ENCODE measurements around the gene SMARCAL1. TPM values are rescaled to one million over a fixed set of nuclear protein-coding genes. Genes with fewer than 3 reads are reported as not detected.

The SMARCAL1 gene
- total and polyA plus RNA-seq, 4 donors: 3.4 to 9.3 (median 5.4) TPM

DNA sequence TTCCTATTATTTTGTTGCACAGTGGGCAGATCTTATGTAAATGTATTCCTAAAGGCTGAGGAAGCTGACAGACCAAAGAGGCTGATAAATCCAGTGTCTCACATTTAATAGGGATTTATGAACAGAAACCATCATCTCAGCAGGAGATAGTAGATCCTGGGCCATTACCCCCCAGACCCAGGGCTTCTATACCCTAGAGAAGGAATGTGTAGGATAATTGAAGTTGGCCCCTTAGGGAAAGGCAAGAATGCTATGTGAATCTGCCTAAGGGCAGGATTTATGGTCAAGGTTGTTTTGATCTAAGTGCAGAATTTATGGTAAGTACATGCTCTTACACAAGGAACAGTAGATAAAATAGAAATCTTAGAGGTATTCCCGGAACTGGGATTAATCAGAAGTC lies 115.3 kb downstream of the SMARCAL1 start:
- TF ChIP-seq RXRA (IDR thresholded peaks at IDR 0.05) (no peak), ATF3 (IDR thresholded peaks at IDR 0.05) (no peak), HNF4A (conservative IDR thresholded peaks at IDR 0.05) (no peak)
- TF ChIP-seq, protein P1, sequence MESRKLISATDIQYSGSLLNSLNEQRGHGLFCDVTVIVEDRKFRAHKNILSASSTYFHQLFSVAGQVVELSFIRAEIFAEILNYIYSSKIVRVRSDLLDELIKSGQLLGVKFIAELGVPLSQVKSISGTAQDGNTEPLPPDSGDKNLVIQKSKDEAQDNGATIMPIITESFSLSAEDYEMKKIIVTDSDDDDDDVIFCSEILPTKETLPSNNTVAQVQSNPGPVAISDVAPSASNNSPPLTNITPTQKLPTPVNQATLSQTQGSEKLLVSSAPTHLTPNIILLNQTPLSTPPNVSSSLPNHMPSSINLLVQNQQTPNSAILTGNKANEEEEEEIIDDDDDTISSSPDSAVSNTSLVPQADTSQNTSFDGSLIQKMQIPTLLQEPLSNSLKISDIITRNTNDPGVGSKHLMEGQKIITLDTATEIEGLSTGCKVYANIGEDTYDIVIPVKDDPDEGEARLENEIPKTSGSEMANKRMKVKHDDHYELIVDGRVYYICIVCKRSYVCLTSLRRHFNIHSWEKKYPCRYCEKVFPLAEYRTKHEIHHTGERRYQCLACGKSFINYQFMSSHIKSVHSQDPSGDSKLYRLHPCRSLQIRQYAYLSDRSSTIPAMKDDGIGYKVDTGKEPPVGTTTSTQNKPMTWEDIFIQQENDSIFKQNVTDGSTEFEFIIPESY (IDR thresholded peaks at IDR 0.05): no peak
- H3K9me3 ChIP-seq (ENCODE audit: control insufficient read depth in 4 of 4, low read length in 3 of 4): no peaks in the 10 kb centered on the region
- DNase-seq (ENCODE audit: low spot score): no peak
- H3K9ac ChIP-seq (ENCODE audit: low read depth in 1 of 2, low read length in 2 of 2): no peak overlapping the region
- H3K36me3 ChIP-seq (ENCODE audit: control insufficient read depth in 4 of 4, insufficient read depth in 3 of 4, low read depth in 1 of 4, low read length in 3 of 4): no peaks in the 10 kb centered on the region
- peaks cover 5 to 15% (median 8%) of the 10 kb centered on the region in 4 donors for H3K4me1 ChIP-seq (ENCODE audit: control insufficient read depth in 4 of 4, insufficient read depth in 4 of 4, low read length in 3 of 4)
- H3K4me3 ChIP-seq (ENCODE audit: low read depth in 1 of 3, low read length in 3 of 3): no peak overlapping the region
- 87% methylated on average over 1 of the region's 1 CpG for WGBS
- H3K27me3 ChIP-seq (ENCODE audit: control insufficient read depth in 4 of 4, insufficient read depth in 4 of 4, low read length in 3 of 4): no peaks in the 10 kb centered on the region
- H3K27ac ChIP-seq (ENCODE audit: low read depth in 1 of 2, low read length in 2 of 2): no peak overlapping the region

DNA sequence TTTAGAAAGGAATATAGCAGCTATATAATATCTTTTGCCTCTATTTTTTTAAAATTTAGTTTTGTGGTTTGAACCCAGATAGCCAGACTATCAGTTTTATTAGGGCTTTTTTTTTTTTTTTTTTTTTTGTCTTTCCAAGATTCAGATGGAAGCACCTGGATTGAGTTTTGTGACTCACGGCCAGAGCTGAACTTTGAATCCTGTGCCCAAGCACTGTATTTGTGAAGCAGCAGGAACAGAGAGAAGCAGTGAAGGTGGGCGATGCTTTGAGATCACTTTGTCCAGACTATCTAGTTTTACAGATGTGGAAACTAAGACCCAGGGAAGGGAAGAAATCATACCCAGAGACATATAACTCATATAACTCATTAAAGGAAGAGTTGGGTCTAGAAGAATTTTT lies 120.3 kb downstream of the SMARCAL1 start:
- TF ChIP-seq MAX (IDR thresholded peaks at IDR 0.05) (no peak), FOXA1 (IDR thresholded peaks at IDR 0.05) (no peak), HNF4G (IDR thresholded peaks at IDR 0.05) (peak; percentile 19), ATF3 (IDR thresholded peaks at IDR 0.05) (no peak), NR2F2 (IDR thresholded peaks at IDR 0.05) (no peak), JUND (IDR thresholded peaks at IDR 0.05) (peak; percentile 48 to 54), TAF1 (conservative IDR thresholded peaks at IDR 0.05) (no peak), SP1 (IDR thresholded peaks at IDR 0.05) (peak; percentile 12), RXRA (IDR thresholded peaks at IDR 0.05) (no peak), RAD21 (IDR thresholded peaks at IDR 0.05) (no peak), HNF4A (conservative IDR thresholded peaks at IDR 0.05) (peak; percentile 67 to 68)
- TF ChIP-seq, protein P2, sequence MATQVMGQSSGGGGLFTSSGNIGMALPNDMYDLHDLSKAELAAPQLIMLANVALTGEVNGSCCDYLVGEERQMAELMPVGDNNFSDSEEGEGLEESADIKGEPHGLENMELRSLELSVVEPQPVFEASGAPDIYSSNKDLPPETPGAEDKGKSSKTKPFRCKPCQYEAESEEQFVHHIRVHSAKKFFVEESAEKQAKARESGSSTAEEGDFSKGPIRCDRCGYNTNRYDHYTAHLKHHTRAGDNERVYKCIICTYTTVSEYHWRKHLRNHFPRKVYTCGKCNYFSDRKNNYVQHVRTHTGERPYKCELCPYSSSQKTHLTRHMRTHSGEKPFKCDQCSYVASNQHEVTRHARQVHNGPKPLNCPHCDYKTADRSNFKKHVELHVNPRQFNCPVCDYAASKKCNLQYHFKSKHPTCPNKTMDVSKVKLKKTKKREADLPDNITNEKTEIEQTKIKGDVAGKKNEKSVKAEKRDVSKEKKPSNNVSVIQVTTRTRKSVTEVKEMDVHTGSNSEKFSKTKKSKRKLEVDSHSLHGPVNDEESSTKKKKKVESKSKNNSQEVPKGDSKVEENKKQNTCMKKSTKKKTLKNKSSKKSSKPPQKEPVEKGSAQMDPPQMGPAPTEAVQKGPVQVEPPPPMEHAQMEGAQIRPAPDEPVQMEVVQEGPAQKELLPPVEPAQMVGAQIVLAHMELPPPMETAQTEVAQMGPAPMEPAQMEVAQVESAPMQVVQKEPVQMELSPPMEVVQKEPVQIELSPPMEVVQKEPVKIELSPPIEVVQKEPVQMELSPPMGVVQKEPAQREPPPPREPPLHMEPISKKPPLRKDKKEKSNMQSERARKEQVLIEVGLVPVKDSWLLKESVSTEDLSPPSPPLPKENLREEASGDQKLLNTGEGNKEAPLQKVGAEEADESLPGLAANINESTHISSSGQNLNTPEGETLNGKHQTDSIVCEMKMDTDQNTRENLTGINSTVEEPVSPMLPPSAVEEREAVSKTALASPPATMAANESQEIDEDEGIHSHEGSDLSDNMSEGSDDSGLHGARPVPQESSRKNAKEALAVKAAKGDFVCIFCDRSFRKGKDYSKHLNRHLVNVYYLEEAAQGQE (IDR thresholded peaks at IDR 0.05): no peak
- TF ChIP-seq, protein P1 (IDR thresholded peaks at IDR 0.05): no peak
- 46% methylated on average over 2 of the region's 2 CpGs for WGBS
- peaks cover 0 to 7% (median 4%) of the 10 kb centered on the region in 4 donors for H3K4me1 ChIP-seq (ENCODE audit: control insufficient read depth in 4 of 4, insufficient read depth in 4 of 4, low read length in 3 of 4)
- H3K27ac ChIP-seq (ENCODE audit: low read depth in 1 of 2, low read length in 2 of 2): no peak overlapping the region
- H3K9ac ChIP-seq (ENCODE audit: low read depth in 1 of 2, low read length in 2 of 2): no peak overlapping the region
- no peaks in the 10 kb centered on the region for H3K36me3 ChIP-seq (ENCODE audit: control insufficient read depth in 4 of 4, insufficient read depth in 3 of 4, low read depth in 1 of 4, low read length in 3 of 4)
- no peak overlapping the region for H3K4me3 ChIP-seq (ENCODE audit: low read depth in 1 of 3, low read length in 3 of 3)
- no peak for DNase-seq (ENCODE audit: low spot score)
- H3K9me3 ChIP-seq (ENCODE audit: control insufficient read depth in 4 of 4, low read length in 3 of 4): no peaks in the 10 kb centered on the region
- H3K27me3 ChIP-seq (ENCODE audit: control insufficient read depth in 4 of 4, insufficient read depth in 4 of 4, low read length in 3 of 4): no peaks in the 10 kb centered on the region

Other genes starting within 250 kb of the SMARCAL1 start
- not detected for gene MARCHF4, start 40.0 kb upstream of the SMARCAL1 start, total RNA-seq
- gene MARCHF4, start 40.0 kb upstream of the SMARCAL1 start, polyA plus RNA-seq: not detected
- 1,000 to 10,000 TPM in 1 of 2 donors, 100 to 1,000 TPM in 1; 494 to 1,680 TPM for gene RPL37A, start 86.4 kb downstream of the SMARCAL1 start, total RNA-seq
- 1,000 to 10,000 TPM in 1 of 2 donors, 100 to 1,000 TPM in 1; 819 to 1,757 TPM for gene RPL37A, start 86.4 kb downstream of the SMARCAL1 start, polyA plus RNA-seq
- gene IGFBP2, start 220.9 kb downstream of the SMARCAL1 start, total RNA-seq: 100 to 1,000 TPM in 1 of 2 donors, 10 to 100 TPM in 1; 88.8 to 242 TPM
- gene IGFBP2, start 220.9 kb downstream of the SMARCAL1 start, polyA plus RNA-seq: 1,000 to 10,000 TPM in 1 of 2 donors, 100 to 1,000 TPM in 1; 462 to 1,119 TPM

Data from liver (tissue), 9 donors.